ENCODE measurements around the gene PLXND1.

PLXND1 gene

DNA sequence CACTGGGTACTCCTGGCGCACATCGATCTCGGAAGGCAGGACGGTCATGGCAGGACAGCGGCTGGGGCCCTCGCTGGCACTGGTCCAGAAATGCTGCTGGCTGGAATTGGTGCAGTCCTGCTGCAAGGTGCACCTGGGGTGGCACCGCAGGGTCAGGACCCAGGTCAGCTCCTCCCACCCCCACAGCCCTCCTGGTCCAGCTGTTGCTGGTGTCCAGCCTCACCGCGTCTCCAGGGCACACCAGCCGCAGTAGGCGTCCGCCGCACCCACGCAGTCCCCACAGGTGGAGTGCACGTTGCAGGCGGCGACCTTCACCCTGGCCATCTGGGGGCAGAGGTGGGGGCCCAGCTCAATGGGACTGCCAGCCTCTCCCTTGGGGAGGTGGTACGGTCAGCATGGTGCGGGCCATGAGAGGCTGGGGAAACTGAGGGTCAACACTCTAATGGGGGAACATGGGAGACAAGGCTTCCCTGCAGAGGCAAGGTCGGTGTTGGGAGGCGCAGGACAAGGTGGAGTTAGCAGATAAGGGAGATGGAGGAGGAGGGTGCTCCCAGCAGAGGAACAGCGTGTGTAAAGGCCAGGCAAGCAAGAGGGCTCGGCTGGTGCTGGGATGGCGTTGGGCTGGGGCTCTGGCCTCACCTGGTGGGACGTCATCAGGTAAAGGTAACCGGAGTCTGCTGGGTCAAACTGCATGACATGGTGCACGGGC lies 20.4 kb downstream of the PLXND1 start:
- TF ChIP-seq, protein P1, sequence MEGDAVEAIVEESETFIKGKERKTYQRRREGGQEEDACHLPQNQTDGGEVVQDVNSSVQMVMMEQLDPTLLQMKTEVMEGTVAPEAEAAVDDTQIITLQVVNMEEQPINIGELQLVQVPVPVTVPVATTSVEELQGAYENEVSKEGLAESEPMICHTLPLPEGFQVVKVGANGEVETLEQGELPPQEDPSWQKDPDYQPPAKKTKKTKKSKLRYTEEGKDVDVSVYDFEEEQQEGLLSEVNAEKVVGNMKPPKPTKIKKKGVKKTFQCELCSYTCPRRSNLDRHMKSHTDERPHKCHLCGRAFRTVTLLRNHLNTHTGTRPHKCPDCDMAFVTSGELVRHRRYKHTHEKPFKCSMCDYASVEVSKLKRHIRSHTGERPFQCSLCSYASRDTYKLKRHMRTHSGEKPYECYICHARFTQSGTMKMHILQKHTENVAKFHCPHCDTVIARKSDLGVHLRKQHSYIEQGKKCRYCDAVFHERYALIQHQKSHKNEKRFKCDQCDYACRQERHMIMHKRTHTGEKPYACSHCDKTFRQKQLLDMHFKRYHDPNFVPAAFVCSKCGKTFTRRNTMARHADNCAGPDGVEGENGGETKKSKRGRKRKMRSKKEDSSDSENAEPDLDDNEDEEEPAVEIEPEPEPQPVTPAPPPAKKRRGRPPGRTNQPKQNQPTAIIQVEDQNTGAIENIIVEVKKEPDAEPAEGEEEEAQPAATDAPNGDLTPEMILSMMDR (conservative IDR thresholded peaks at IDR 0.05) = no peak
- H3K27ac ChIP-seq = no peak overlapping the region

DNA sequence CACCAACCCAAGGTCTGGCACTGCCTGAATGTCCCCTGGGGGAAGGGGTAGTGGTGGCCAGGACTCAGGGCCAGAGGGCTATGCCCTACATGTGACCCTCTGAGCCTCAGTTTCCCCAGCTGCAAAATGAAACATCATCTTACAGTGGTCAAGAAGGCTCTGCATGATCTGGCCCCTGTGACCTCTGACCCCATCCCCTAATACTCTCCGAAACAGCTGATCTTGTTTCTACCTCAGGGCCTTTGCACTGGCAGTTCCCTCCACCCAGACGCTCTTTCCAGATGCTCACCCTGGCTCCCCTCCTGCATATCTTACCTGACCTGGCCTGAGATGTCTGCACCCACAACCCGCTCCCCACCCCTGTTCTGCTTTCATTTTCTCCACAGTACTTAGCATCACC lies 21.8 kb downstream of the PLXND1 start:
- TF ChIP-seq, protein P1 (conservative IDR thresholded peaks at IDR 0.05) = no peak
- H3K27ac ChIP-seq = no peak overlapping the region

GRCh38 chr3:129583289-129583688 lies 23.2 kb downstream of the PLXND1 start:
- TF ChIP-seq, protein P1 (conservative IDR thresholded peaks at IDR 0.05) = no peak
- H3K27ac ChIP-seq = no peak overlapping the region

- no peak overlapping the region for H3K27ac ChIP-seq
- TF ChIP-seq, protein P1 (conservative IDR thresholded peaks at IDR 0.05) = no peak
These were observed 23.7 kb downstream of the PLXND1 start for GRCh38 chr3:129582799-129583198.

DNA sequence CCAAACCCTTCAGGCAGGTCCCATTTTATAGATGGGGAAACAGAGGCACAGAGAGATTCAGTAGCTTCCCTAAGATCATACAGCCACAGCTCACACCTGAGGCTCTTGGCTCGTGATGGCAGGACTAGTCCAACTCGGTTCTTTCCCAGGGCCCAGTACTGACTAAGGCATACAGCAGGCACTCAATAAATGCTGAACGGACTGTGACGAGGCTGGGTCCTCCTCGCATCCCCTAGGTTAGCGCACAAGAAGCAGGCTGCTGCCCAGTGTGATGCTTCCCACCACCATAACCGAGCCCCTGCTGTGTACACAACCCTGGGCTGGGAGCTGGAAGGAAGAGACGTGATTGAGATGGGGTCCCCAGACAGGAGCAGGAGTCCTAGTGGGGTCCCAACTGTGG lies 24.9 kb downstream of the PLXND1 start:
- TF ChIP-seq, protein P1 (conservative IDR thresholded peaks at IDR 0.05) = no peak
- H3K27ac ChIP-seq = no peak overlapping the region

GRCh38 chr3:129579991-129580390 lies 26.5 kb downstream of the PLXND1 start:
- TF ChIP-seq, protein P1 (conservative IDR thresholded peaks at IDR 0.05) = no peak
- H3K27ac ChIP-seq = no peak overlapping the region

- TF ChIP-seq, protein P1 (conservative IDR thresholded peaks at IDR 0.05) = no peak
- no peak overlapping the region; the same call in 1 of the 2 replicates for H3K27ac ChIP-seq
These were observed 28.3 kb downstream of the PLXND1 start for GRCh38 chr3:129577925-129578786.

Data from VCaP (cell line).